SK-N-SH (cell line): ENCODE results near the gene CCDC172. TPM values are rescaled to one million over a fixed set of nuclear protein-coding genes. Genes with fewer than 3 reads are reported as not detected.

Experiments
- CTCF ChIA-PET: fragments of 300-600, 350-600 bp; formaldehyde crosslinking; extraction: SDS; loops from one replicate; lab custom pipeline; 2021; lab: Yijun Ruan, JAX
- POLR2A ChIA-PET: fragments of 350-600 bp; sonication (Branson Sonifier 250); formaldehyde crosslinking; extraction: SDS; loops from one replicate; lab custom pipeline; 2020; ENCODE audit warnings: antibody characterized with exemption, inconsistent platforms; lab: Yijun Ruan, JAX
- DNase-seq: peaks from one replicate; pipeline ENCODE4 v3.0.0; 2012
- H2AFZ ChIP-seq: fragments of 200-600 bp; sonication (generic); 2 replicates; pipeline ENCODE4 v1.8.1; 2016; ENCODE audit warnings: antibody characterized with exemption, mild to moderate bottlenecking, low read depth
- H3F3A ChIP-seq: fragments of 200-600 bp; sonication (generic); replicated peaks from 2 replicates; pipeline ENCODE3; 2016; ENCODE audit warnings: antibody characterized with exemption, mild to moderate bottlenecking; ENCODE audit not compliant: insufficient read depth
- H3K27ac ChIP-seq, 2 experiments: fragments of 200-500 bp in 1 of 2; fragments of 200-600 bp in 1 of 2; sonication (Bioruptor generic) in 1 of 2; sonication (generic), shearing (Covaris generic) in 1 of 2; 2 replicates each; pipeline versions ENCODE4 v1.5.1 to v1.6.1; 2014 to 2016; ENCODE audit warnings: low read depth in 2 of 2, inconsistent platforms in 1 of 2, low read length in 1 of 2, mild to moderate bottlenecking in 1 of 2, mixed read lengths in 1 of 2
- H3K27me3 ChIP-seq: fragments of 200-600 bp; sonication (generic), shearing (Covaris generic); 2 replicates; pipeline ENCODE4 v1.6.1; 2016; ENCODE audit warnings: mixed run types; ENCODE audit not compliant: insufficient read depth
- H3K36me3 ChIP-seq, 2 experiments: fragments of 200-500 bp in 1 of 2; fragments of 200-600 bp in 1 of 2; sonication (Bioruptor generic) in 1 of 2; sonication (generic) in 1 of 2; replicated peaks in 1 of 2; 2 replicates each; pipeline versions ENCODE3 to v1.5.1; 2014 to 2016; ENCODE audit warnings: low read length in 1 of 2, mild to moderate bottlenecking in 1 of 2; ENCODE audit not compliant: insufficient read depth in 2 of 2, control insufficient read depth in 1 of 2
- H3K4me1 ChIP-seq, 2 experiments: fragments of 200-500 bp in 1 of 2; fragments of 200-600 bp in 1 of 2; sonication (Bioruptor generic) in 1 of 2; sonication (generic), shearing (Covaris generic) in 1 of 2; 2 replicates each; pipeline versions ENCODE4 v1.5.1 to v1.6.1; 2014 to 2016; ENCODE audit warnings: low read depth in 1 of 2, low read length in 1 of 2, mixed run types in 1 of 2; ENCODE audit not compliant: insufficient read depth in 2 of 2, control insufficient read depth in 1 of 2
- H3K4me2 ChIP-seq: fragments of 200-600 bp; sonication (generic), shearing (Covaris generic); 2 replicates; pipeline ENCODE4 v1.6.1; 2017; ENCODE audit warnings: mixed run types
- H3K4me3 ChIP-seq, 2 experiments: fragments of 200-500 bp in 1 of 2; fragments of 200-600 bp in 1 of 2; sonication (Bioruptor generic) in 1 of 2; sonication (generic), shearing (Covaris generic) in 1 of 2; 2 replicates each; pipeline versions ENCODE4 v1.5.1 to v1.8.1; 2014 to 2016; ENCODE audit warnings: low read depth in 2 of 2, inconsistent platforms in 1 of 2, low read length in 1 of 2, mild to moderate bottlenecking in 1 of 2, mixed read lengths in 1 of 2, moderate library complexity in 1 of 2
- H3K79me2 ChIP-seq: fragments of 200-600 bp; sonication (generic); 2 replicates; pipeline ENCODE4 v1.8.1; 2017; ENCODE audit warnings: mild to moderate bottlenecking; ENCODE audit not compliant: insufficient read depth
- H3K9ac ChIP-seq: fragments of 200-600 bp; sonication (generic); 2 replicates; pipeline ENCODE4 v1.6.1; 2017; ENCODE audit warnings: mixed run types
- H3K9me2 ChIP-seq: fragments of 200-600 bp; sonication (generic); 2 replicates; pipeline ENCODE4 v1.6.1; 2017; ENCODE audit warnings: mixed run types
- H3K9me3 ChIP-seq: fragments of 200-600 bp; sonication (generic); 2 replicates; pipeline ENCODE4 v1.6.1; 2017; ENCODE audit warnings: mixed run types, mild to moderate bottlenecking, moderate library complexity
- H4K20me1 ChIP-seq: fragments of 200-600 bp; sonication (generic); 2 replicates; pipeline ENCODE4 v1.6.1; 2017; ENCODE audit warnings: mild to moderate bottlenecking, mixed run types; ENCODE audit not compliant: insufficient read depth
- CHD2 ChIP-seq: fragments of 150-350 bp; IDR thresholded peaks from 2 replicates; pipeline ENCODE4 v1.6.1; 2018; ENCODE audit warnings: low read length; ENCODE audit not compliant: partially characterized antibody
- ELF1 ChIP-seq: IDR thresholded peaks from 2 replicates; pipeline ENCODE4 v1.4.0; 2012
- EZH2phosphoT487 ChIP-seq: fragments of 200-600 bp; sonication (generic); IDR thresholded peaks from 2 replicates; pipeline ENCODE4 v1.6.1; 2017; ENCODE audit warnings: low read depth, mixed run types, mild to moderate bottlenecking, antibody characterized with exemption, moderate library complexity, borderline replicate concordance
- GATA2 ChIP-seq: sonication (generic); formaldehyde crosslinking; IDR thresholded peaks from 2 replicates; pipeline ENCODE4 v1.5.0; 2020; ENCODE audit warnings: mild to moderate bottlenecking, missing genetic modification reagents
- IRF3 ChIP-seq: fragments of 150-350 bp; IDR thresholded peaks from 2 replicates; pipeline ENCODE4 v1.6.1; 2016; ENCODE audit warnings: mild to moderate bottlenecking, low read depth, low read length
- JUND ChIP-seq: IDR thresholded peaks from 2 replicates; pipeline ENCODE4 v1.4.0; 2012
- MAX ChIP-seq: IDR thresholded peaks from 2 replicates; pipeline ENCODE4 v1.4.0; 2012; ENCODE audit warnings: low read depth
- MEF2A ChIP-seq: IDR thresholded peaks from 2 replicates; pipeline ENCODE4 v1.4.0; 2012; ENCODE audit warnings: low read depth, borderline replicate concordance
- MXI1 ChIP-seq: IDR thresholded peaks from 2 replicates; pipeline ENCODE4 v1.6.1; 2012; ENCODE audit warnings: mild to moderate bottlenecking, low read depth, low read length, improper control_type of control experiment
- NFIC ChIP-seq: IDR thresholded peaks from 2 replicates; pipeline ENCODE4 v1.4.0; 2012; ENCODE audit warnings: borderline replicate concordance
- POLR2AphosphoS5 ChIP-seq: IDR thresholded peaks from 2 replicates; pipeline ENCODE4 v1.6.1; 2012; ENCODE audit warnings: low read depth, low read length
- RAD21 ChIP-seq: IDR thresholded peaks from 2 replicates; pipeline ENCODE4 v1.6.1; 2012; ENCODE audit warnings: mild to moderate bottlenecking, low read length
- RCOR1 ChIP-seq: fragments of 150-350 bp; IDR thresholded peaks from 2 replicates; pipeline ENCODE4 v1.6.1; 2017; ENCODE audit warnings: antibody characterized with exemption, low read length
- REST ChIP-seq: IDR thresholded peaks from 2 replicates; pipeline ENCODE4 v1.6.1; 2012; ENCODE audit warnings: mild to moderate bottlenecking, low read depth, low read length, moderate library complexity
- RXRA ChIP-seq: IDR thresholded peaks from 2 replicates; pipeline ENCODE4 v1.4.0; 2012; ENCODE audit warnings: low read depth, mild to moderate bottlenecking, borderline replicate concordance
- SIN3A ChIP-seq: IDR thresholded peaks from 2 replicates; pipeline ENCODE4 v1.6.1; 2012; ENCODE audit warnings: low read depth, mild to moderate bottlenecking, low read length, moderate library complexity, borderline replicate concordance
- TAF1 ChIP-seq: IDR thresholded peaks from 2 replicates; pipeline ENCODE4 v1.6.1; 2012; ENCODE audit warnings: low read depth, mild to moderate bottlenecking, low read length, moderate library complexity, borderline replicate concordance
- USF2 ChIP-seq: fragments of 150-350 bp; IDR thresholded peaks from 2 replicates; pipeline ENCODE4 v1.6.1; 2017; ENCODE audit warnings: antibody characterized with exemption, low read length, low read depth, borderline replicate concordance
- YY1 ChIP-seq: IDR thresholded peaks from 2 replicates; pipeline ENCODE4 v1.4.0; 2012; ENCODE audit warnings: low read depth, mild to moderate bottlenecking
- ZBTB33 ChIP-seq: IDR thresholded peaks from 2 replicates; pipeline ENCODE4 v1.4.0; 2012; ENCODE audit warnings: low read depth, borderline replicate concordance
- WGBS: methylation state at CpG from one replicate; pipeline ENCODE4 v1.1.6; 2017; ENCODE audit warnings: low lambda C conversion rate; 5-methylcytosine and 5-hydroxymethylcytosine counted together
- polyA plus RNA-seq, 3 experiments: library from polyadenylated mRNA; depleted of rRNA; stranded (reverse); fragments of >200 nt; gene quantifications; 2 replicates each; pipeline ENCODE4 v1.2.3, GENCODE V29; 2012

The CCDC172 gene
- polyA plus RNA-seq, 1 of the 3 experiments (the other 2 are of a cell fraction), result not detected

GRCh38 chr10:116324951-116325635 lies 845 bp downstream of the CCDC172 start:
- no peaks in the 10 kb centered on the region for H3K9me3 ChIP-seq
- no peaks in the 10 kb centered on the region for H3K27me3 ChIP-seq
- ChIA-PET CTCF (interaction anchor here (2.2 kb wide), 1 partner anchor 38 kb away, joined by 8 read pairs; no protein-coding TSS in a partner anchor), POLR2A (no interaction called here)
- no peak overlapping the region for H3K27ac ChIP-seq
- no peaks in the 10 kb centered on the region for H3K36me3 ChIP-seq
- H3K4me3 ChIP-seq, result no peak overlapping the region
- no peaks in the 10 kb centered on the region for H4K20me1 ChIP-seq
- 51% methylated on average over 17 of the region's 17 CpGs for WGBS
- no peaks in the 10 kb centered on the region for H3K9me2 ChIP-seq
- no peaks in the 10 kb centered on the region for H3F3A ChIP-seq
- H3K4me1 ChIP-seq, result no peaks in the 10 kb centered on the region
- H3K9ac ChIP-seq, result no peak overlapping the region
- no peak for DNase-seq
- TF ChIP-seq MAX (no peak), MEF2A (no peak), RCOR1 (no peak), RXRA (no peak), NFIC (no peak), ELF1 (no peak), IRF3 (no peak), YY1 (no peak), JUND (no peak), USF2 (no peak), RAD21 (no peak), TAF1 (no peak), CHD2 (no peak), GATA2 (no peak), SIN3A (no peak), ZBTB33 (no peak), POLR2AphosphoS5 (no peak), MXI1 (no peak), REST (no peak), EZH2phosphoT487 (no peak)
- H2AFZ ChIP-seq, result no peak overlapping the region
- no peak overlapping the region for H3K4me2 ChIP-seq
- no peaks in the 10 kb centered on the region for H3K79me2 ChIP-seq
